Upper lobe of left lung (tissue), 4 donors: ENCODE results near the gene PMPCA.

Experiments used
- POLR2AphosphoS5 ChIP-seq, 2 donors: sonication (generic); formaldehyde crosslinking; IDR thresholded peaks; one replicate each; pipeline ENCODE4 v1.5.1; 2017; ENCODE audit warnings: antibody characterized with exemption in 2 of 2
- TF ChIP-seq, protein P1 (sequence below), 6 experiments: fragments of 450-650 bp in 4 of 6; fragments of 200-600 bp in 2 of 6; sonication (generic) in 2 of 6; IDR thresholded peaks; one replicate each; pipeline ENCODE4 v1.5.1; 2016 to 2019; ENCODE audit warnings: antibody characterized with exemption in 6 of 6

DNA sequence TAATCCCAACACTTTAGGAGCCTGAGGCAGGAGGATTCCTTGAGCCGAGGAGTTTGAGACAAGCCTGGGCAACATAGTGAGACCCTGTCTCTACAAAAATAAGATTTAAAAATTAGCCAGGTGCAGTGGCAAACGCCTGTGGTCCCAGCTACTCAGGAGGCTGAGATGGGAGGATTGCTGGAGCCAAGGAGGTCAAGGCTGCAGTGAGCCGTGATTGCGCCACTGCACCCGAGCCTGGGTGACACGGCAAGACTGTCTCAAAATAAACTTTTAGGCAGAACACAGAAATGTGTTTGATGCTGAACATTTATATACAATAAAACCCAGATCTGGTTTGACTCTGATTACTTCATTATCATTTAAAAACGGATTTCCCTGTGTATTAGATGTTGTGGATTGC is 5.0 kb upstream of the PMPCA start:
- TF ChIP-seq, protein P1, sequence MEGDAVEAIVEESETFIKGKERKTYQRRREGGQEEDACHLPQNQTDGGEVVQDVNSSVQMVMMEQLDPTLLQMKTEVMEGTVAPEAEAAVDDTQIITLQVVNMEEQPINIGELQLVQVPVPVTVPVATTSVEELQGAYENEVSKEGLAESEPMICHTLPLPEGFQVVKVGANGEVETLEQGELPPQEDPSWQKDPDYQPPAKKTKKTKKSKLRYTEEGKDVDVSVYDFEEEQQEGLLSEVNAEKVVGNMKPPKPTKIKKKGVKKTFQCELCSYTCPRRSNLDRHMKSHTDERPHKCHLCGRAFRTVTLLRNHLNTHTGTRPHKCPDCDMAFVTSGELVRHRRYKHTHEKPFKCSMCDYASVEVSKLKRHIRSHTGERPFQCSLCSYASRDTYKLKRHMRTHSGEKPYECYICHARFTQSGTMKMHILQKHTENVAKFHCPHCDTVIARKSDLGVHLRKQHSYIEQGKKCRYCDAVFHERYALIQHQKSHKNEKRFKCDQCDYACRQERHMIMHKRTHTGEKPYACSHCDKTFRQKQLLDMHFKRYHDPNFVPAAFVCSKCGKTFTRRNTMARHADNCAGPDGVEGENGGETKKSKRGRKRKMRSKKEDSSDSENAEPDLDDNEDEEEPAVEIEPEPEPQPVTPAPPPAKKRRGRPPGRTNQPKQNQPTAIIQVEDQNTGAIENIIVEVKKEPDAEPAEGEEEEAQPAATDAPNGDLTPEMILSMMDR (IDR thresholded peaks at IDR 0.05), result no peak
- no peak for TF ChIP-seq POLR2AphosphoS5 (IDR thresholded peaks at IDR 0.05)
